Measurements from ENCODE around the gene MAPKAPK2.

DNA sequence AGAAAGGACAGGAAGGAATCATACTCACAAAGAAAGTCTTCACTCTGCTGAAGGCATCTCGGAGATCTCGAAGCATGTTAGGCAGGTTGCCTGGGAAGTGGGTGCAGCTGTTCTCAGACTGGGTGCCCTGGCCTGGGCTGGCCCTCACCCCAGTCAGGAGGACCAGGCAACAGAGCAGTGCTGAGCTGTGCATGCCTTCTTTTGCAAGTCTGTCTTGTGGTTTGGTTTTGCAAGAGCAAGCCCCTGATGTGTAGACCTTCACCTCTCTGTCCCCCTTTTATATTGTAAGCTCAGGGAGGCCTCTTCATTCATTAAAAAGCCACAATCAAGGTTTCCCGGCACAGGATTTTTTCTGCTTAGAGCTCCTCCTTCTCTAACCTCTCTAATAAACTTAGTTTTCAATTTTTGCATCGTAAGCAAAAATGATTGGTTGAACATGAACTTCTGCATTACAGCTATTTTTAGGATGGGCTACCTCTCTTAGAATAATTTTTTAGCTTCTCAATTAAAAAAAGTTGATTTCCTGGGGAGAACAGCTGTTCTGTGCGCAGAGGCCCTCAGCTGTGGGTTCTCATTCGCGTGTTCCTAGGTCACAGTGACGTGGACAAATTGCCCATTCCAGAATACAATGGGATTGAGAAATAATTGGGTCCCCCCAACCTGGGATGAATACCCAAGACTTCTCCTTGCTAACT is 87.7 kb downstream of the MAPKAPK2 start, which contains the start of gene IL10:
- no peak for TF ChIP-seq EZH2phosphoT487 (IDR thresholded peaks at IDR 0.05; ENCODE audit: borderline replicate concordance)
- TF ChIP-seq, protein P1, sequence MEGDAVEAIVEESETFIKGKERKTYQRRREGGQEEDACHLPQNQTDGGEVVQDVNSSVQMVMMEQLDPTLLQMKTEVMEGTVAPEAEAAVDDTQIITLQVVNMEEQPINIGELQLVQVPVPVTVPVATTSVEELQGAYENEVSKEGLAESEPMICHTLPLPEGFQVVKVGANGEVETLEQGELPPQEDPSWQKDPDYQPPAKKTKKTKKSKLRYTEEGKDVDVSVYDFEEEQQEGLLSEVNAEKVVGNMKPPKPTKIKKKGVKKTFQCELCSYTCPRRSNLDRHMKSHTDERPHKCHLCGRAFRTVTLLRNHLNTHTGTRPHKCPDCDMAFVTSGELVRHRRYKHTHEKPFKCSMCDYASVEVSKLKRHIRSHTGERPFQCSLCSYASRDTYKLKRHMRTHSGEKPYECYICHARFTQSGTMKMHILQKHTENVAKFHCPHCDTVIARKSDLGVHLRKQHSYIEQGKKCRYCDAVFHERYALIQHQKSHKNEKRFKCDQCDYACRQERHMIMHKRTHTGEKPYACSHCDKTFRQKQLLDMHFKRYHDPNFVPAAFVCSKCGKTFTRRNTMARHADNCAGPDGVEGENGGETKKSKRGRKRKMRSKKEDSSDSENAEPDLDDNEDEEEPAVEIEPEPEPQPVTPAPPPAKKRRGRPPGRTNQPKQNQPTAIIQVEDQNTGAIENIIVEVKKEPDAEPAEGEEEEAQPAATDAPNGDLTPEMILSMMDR (conservative IDR thresholded peaks at IDR 0.05; ENCODE audit: low read length), result no peak

Measured in Loucy (cell line).